GM21390 (cell line): ENCODE data around the gene HNF4A.
"Not testable (repeated sequence)": the region's sequence is repeated elsewhere in the genome, so short reads cannot be mapped to it uniquely, and the experiment has no call there.

ENCODE experiments used
- ATAC-seq: cut with Tn5 transposase; IDR thresholded peaks from one replicate; pipeline ENCODE4 v1.9.1; 2021; ENCODE audit not compliant: unreplicated experiment

The HNF4A gene

DNA sequence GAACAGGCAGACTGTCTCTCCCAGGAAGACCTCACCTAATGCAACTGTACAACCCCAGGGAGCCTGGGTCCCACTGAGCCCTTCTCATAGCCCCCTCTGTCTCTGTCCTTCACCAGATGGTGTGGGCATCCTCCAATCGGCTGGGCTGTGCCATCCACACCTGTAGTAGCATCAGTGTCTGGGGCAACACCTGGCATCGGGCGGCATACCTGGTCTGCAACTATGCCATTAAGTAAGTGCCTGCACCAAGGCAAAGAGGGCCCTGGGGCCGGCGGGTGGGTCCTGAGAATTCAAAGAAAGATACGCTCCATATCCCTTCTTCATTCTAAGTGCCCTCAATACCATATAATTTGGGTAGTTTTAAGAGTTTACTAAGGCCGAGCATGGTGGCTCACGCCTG is 10.4 kb upstream of the HNF4A start:
- ATAC-seq: no peak

GRCh38 chr20:44345941-44346340 is 9.6 kb upstream of the HNF4A start:
- ATAC-seq: not testable (repeated sequence)

DNA sequence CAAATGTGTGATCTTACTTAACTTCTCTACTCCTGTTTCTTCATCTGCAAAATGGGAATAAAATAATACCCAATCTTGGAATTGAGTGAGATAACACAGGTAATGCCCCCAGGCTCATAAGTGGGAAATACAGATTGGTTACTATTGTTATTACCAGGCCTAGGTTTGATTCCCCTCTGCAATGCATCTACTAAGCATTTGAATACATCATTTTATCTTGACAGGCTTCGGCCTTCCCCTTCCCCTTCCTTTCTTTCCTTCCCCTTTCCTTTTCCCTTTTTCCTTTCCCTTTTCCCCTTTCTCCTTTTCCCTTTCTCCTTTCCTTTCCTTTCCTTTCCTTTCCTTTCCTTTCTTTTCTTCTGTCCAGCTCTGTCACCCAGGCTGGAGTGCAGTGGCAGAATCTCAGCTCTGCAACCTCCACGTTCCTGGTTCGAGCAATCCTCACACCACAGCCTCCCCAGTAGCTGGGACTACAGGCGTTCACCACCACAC is 7.3 kb upstream of the HNF4A start:
- ATAC-seq: no peak

- no peak for ATAC-seq
Observed at GRCh38 chr20:44349349-44349748, 6.2 kb upstream of the HNF4A start.

GRCh38 chr20:44350567-44350966 is 4.9 kb upstream of the HNF4A start:
- ATAC-seq: no peak

- no peak for ATAC-seq
Observed at GRCh38 chr20:44354979-44355497, 461 bp upstream of the HNF4A start.

DNA sequence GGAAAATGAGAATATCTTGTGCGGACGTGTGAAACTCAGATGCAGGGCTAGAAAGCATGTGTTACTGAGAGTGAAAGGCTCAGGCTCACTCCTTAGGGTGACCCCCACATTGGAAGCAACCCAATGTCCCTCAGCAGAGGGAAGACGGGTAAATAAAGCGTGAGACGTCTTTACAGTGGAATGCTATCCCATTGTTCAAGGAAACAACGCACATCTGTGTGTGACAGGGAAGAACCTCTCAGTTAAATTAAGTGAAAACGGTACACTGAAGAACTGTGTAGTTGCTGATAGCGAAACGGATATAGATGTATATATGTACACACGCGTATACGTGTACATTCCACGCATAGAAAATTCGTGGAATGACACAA is 839 bp downstream of the HNF4A start:
- ATAC-seq: no peak

DNA sequence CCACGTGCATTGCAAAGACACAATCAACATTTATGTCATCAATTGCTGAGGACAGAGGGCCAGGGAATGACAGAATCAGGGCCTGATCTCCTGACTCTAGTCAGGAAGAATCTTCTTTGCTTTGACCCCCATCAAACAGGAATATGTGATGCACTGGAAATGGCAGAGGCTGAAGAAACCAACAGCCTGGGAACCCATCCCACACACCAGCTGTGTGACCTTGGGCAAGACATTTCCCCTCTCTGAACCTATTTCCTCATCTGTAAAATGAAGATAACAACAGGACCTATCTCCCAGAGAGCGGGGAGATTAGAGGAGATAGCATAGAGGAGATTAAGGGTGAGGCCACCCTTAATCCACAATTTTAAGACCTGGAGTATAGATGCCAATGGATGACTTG is 1.5 kb downstream of the HNF4A start:
- ATAC-seq: no peak

DNA sequence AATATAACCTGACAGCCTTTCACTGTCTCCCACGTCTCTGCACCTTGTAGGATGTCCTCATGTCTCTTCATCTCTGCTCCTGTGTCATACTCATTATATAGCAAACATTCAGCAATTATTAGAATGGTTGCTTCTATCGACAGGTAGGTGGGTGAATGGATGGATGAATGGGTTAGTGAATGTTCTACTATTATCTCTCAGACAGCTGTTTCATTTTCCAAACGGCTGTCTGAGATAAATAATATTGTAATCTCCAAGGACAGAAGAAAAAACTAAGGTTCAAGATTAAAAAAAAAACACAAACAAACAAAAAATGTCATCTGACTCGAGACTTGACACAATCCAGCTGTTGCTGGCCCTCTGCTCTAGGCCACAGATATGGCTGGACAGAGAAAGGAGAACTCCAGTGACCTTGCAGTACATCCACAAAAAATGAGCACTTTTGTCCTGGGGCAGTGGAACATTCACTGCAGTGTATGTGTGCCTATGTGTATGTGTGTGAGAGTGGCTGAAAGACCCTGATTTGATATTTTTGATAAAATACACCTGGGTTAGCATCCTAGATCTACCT is 2.1 kb downstream of the HNF4A start:
- no peak for ATAC-seq

- ATAC-seq: no peak
Observed at GRCh38 chr20:44358776-44359175, 3.3 kb downstream of the HNF4A start.

DNA sequence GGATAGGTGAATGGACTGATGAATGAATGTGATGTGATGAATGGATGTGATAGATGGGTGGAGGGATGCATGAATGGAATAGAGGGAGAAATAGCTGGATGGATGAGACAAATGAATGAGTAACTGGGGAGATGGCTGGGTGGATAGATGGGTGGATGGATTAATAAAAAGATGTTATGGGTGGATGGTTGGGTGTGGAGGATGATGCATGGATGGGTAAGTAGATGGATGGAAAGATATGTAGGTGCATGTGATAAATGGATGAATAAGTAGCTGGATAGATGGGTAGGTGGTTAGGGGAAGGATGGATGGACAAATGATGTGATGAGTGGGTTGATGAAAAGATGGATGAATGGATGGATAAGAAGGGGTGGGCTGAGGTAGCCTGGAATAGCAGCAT is 4.7 kb downstream of the HNF4A start:
- ATAC-seq: no peak

DNA sequence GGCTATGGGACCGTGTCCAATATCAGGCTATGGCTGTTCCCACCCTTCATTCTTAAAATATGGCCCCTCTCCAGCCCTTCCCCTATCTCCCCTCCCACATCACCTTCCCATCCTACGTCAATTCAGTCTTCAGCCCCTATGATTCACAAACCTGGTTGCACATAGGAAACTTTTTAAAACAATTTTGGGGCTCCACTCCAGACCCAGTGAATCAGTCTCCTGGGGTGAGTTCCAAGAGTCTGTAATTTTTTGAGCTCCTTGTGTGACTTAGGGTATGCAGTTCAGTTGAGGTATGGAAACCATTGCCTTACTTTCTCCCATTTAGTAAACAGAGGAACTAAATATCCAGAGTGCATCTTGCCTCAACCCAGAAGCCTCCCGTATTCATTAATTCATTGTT is 5.5 kb downstream of the HNF4A start:
- ATAC-seq: no peak

DNA sequence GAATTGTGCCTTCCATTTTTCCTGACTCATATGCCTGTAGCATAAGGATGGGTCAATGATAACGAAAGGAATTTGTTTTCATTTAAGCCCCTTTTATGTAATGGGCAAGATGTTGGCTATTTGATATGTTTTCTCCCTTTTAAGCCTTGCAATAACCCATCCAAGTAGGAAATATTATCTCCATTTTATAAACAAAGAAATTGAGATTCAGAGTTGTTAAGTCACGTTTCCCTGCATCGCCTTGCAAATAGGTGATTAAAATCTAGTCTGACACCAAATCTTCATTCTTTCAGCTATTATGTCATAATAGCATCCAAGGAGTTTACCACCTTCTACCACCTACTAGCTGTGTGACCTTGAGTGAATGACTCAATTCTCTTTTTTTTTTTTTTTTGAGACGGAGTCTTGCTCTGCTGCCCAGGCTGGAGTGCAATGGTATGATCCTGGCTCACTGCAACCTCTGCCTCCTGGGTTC is 7.0 kb downstream of the HNF4A start:
- ATAC-seq: no peak

DNA sequence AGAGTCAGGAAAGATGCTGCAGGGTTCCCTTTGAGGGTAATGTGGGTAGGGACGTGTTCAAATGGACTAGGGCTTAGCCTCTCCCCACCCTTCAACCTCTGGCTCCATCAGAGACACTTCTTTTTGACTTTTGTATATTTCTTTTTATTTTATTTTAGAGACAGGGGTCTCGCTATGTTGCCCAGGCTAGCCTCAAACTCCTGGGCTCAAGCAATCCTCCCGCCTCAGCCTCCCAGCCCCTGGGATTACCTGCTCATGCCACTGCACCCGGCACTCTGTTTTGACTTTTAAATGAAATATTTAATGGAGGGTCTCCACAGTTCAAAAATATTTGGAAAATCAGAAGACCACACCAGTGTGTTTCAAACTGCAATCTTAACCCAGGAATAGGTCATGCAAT is 8.6 kb downstream of the HNF4A start:
- no peak for ATAC-seq

GRCh38 chr20:44364780-44365179 is 9.3 kb downstream of the HNF4A start:
- no peak for ATAC-seq

- ATAC-seq: no peak
Observed at GRCh38 chr20:44367746-44368145, 12.2 kb downstream of the HNF4A start.

GRCh38 chr20:44370639-44371218 is 15.2 kb downstream of the HNF4A start:
- ATAC-seq: no peak

- ATAC-seq: no peak
Observed at GRCh38 chr20:44382641-44383040, 27.1 kb downstream of the HNF4A start.

DNA sequence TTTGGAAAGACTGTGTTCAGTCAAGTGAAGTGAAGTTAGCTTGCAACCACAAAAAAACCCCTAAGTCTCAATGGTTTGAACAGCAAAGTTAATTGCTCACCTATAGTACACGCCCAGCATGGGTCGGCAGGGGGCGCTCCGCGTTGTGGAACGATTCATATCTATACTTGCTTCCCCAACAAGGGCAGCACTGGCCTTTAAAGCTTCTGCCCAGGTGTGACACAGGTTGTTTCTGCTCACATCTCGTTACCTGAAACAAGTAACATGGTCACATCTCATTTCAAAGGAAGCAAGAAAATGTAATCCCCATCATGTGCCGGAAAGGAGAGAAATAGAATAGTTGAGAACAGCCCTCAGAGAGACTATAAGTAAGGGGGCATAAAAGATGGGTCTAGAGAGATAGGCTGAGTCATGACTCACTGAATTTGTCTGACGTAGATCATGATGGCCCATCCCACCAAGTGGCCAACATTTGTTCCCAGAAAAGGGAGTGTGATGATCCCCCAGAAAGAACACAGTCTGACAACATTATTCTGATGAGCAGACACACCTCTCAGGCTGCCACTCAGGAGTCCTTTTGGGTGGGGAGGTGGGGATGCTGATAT is 29.0 kb downstream of the HNF4A start:
- ATAC-seq: no peak

GRCh38 chr20:44388466-44389023 is 33.0 kb downstream of the HNF4A start:
- ATAC-seq: peak; percentile 53

- ATAC-seq: no peak
Observed at GRCh38 chr20:44389871-44390270, 34.4 kb downstream of the HNF4A start.

- no peak for ATAC-seq
Observed at GRCh38 chr20:44390280-44390679, 34.8 kb downstream of the HNF4A start.
